GM19193 (cell line): Measurements from ENCODE around the gene S100A7A.

Source experiments
- POLR2A ChIP-seq: IDR thresholded peaks from 4 replicates; pipeline ENCODE4 v1.6.1; 2011; ENCODE audit not compliant: insufficient read depth, insufficient read length; ENCODE audit errors: extremely low read depth

Gene S100A7A

DNA sequence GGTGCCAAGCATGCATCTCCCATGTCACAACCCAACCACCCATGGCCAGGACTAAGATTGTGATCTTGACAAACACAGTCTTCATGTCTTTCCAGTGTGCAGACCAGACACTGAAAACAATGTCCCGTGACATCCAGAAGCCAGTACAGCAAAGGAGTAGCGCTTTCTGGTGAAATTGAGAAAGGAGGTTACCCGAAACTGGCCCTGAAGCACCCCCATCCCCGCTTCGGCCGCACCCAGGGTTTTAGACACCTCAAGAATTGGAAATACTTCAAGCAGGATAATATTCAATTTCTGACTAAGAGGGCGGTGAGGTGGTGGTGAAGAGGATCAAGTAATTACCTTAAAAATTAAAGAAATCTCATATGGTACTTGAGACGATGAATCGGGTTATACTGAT, 14.9 kb upstream of the S100A7A start:
- TF ChIP-seq POLR2A: no peak

GRCh38 chr1:153402226-153402625, 14.1 kb upstream of the S100A7A start:
- TF ChIP-seq POLR2A: no peak

GRCh38 chr1:153403421-153404085, 12.8 kb upstream of the S100A7A start:
- no peak for TF ChIP-seq POLR2A

DNA sequence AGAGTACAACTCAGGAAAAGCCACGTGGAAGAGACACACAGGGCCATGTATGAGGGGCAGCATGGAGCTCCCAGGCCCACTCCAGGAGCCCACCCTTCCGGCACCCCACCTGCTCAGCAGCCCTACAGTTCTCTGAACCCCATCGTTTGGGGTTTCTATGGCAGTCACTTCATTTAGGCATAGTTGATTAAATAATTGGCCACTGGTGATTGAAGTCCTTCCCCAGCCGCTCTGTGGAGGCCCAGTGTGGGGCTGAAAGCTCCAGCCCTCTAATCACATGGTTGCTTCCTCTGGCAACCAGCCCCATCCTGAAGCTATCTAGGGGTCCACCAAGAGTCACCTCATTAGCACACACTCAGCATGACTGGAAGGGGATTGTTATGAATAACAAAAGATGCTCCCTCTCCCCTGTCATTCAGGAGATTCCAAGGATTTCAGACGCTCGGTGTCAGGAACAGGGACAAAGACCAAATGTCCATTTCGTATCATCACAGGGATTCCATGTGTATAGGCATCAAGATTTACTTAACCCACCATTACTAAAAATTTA, 12.2 kb upstream of the S100A7A start:
- no peak for TF ChIP-seq POLR2A

DNA sequence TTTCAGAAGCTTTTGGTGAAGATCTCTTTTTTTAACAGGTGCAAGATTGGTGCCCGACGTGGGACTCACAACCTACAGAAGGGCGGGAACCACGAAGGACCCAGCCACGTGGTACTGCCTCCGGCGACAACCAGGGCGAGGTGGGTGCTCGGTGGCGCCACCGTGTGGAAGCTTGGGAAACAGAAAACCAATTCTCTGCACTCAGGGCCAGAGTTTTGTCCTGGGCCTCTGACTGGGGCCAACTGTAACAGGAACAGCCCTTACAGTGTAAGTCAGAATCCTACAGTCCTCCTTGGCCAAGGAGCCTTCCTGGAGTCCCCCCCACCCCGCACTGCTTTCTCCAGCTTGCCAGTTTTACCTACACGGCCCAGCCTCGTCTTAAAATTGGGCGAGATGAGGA, 11.6 kb upstream of the S100A7A start:
- TF ChIP-seq POLR2A: no peak

DNA sequence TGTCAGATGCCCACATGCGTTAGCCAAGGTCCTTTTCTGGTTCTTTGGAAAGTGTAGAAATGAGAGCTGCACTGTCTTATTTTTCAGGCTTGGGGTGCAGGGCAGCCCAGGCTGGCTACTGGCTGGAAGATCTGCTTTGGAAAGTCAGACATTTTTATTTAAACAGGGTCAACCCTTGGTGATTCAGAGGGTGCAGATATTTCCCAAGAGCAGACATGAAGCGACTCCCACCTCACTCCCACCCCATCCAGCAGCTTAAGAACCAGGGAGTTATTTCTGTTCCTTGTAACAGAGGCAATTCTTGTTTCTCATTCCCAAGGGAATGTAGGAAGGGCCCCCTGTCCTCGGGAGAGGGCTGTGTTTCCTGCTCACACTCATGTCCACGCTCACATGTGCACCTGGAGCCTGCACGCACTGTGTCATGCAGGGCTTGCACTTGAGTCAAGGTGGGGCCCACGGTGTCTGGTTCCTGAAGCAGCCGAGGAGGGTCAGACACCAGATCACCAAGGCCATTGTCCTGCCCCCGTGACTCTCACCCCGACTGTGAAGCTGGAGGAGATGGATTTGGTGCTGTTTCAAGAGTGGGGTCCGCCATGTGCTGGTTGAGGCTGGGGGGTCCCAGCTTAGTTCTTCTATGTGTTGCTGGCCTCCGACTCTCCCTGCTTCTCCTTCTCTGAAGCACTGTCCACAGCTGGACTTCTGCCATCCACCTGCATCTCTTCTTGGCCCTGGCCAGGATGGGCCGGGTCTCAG, 992 bp downstream of the S100A7A start:
- TF ChIP-seq POLR2A: no peak

DNA sequence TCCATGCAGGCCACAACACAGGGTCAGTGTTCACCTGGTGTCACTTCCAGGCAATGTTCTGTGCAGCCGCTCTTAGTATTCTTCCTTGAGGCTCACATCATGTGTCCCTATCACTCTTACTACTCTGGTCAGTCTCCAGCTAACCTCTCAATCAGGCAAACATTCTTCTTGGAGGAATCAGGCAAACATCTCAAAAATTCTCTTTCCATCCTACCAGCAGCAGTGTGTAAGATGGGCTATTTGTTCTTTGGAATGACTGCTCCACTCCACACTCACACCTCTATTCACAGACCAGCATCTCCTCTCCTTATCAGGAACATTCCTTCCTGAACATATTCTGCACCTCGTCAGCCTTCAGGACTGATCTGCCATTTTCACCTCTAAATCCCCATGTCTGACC, 4.0 kb downstream of the S100A7A start:
- TF ChIP-seq POLR2A: no peak

DNA sequence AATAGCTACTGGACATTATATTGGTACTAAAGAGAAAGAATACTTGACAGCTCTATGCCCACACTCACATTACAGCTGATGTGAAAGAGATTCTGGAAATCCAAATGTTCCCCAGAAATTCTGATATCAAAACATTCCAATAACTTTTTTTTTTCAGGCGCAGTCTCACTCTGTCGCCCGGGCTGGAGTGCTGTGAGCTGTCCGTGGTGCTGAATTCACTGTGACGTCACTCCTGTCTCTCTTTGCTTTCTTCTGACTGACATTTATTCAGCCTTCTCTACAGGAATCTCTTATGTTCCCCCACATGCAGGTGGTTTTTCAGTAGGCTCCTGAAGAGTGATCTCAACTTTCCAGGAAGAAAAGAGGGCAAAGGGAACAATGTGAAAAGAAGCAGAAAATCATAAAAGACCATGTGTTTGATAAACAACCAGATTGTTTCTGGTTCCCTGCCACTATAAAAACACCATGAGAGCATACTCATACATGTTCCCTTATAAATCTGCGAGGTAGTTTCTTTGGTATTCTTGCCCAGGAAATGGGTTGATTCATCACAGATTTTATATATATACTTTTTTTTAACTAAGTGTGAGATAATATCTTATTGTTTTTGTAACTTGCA, 6.2 kb downstream of the S100A7A start:
- no peak for TF ChIP-seq POLR2A

DNA sequence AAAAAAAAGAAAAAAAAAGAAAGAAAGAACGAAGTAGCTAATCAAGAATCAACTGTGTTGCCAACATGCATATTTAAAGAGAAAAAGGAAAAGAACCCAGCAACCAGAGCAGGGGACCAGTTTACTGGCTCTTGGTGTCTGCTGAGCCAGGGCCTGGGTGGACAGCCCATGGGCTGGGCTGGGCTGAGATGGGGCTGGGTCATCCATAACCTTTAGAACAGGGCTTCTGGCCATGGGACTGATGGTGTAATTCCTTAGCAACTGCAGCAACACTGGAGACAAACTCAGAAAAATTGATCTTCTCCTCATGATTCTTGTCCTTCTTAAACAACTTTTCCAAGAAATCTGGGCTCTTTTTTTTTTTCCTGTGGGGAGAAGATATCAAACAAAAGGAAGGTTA, 10.5 kb downstream of the S100A7A start:
- no peak for TF ChIP-seq POLR2A

DNA sequence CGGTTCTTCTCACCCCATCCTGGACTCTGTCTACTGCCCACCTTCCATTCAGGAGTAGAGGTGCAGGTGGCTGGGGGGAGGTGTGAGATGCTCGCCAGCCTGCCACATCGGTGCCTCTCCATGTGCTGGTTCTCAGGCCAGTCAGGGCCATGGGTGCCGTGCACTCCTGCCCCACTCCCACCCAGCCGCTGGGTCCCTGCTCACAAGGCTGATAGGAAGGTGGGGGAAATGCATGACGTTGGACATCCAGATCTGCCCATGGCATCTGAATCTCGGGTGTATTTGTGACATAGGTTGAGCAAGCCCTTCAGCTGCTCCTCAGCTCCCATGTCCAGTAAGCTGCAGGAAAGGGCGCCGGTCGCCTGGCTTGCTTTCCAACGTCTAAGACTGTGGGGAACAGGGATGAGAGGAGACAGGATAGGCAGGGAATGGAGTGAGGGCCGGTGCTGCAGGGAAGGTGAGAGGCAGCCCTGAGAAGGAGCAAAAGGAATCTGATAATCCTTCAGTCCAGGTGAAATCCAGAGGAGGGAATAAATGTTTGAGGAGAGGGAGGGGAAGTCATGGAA, 11.8 kb downstream of the S100A7A start:
- TF ChIP-seq POLR2A: no peak

- no peak for TF ChIP-seq POLR2A
These were observed 12.5 kb downstream of the S100A7A start for GRCh38 chr1:153428791-153429190.

DNA sequence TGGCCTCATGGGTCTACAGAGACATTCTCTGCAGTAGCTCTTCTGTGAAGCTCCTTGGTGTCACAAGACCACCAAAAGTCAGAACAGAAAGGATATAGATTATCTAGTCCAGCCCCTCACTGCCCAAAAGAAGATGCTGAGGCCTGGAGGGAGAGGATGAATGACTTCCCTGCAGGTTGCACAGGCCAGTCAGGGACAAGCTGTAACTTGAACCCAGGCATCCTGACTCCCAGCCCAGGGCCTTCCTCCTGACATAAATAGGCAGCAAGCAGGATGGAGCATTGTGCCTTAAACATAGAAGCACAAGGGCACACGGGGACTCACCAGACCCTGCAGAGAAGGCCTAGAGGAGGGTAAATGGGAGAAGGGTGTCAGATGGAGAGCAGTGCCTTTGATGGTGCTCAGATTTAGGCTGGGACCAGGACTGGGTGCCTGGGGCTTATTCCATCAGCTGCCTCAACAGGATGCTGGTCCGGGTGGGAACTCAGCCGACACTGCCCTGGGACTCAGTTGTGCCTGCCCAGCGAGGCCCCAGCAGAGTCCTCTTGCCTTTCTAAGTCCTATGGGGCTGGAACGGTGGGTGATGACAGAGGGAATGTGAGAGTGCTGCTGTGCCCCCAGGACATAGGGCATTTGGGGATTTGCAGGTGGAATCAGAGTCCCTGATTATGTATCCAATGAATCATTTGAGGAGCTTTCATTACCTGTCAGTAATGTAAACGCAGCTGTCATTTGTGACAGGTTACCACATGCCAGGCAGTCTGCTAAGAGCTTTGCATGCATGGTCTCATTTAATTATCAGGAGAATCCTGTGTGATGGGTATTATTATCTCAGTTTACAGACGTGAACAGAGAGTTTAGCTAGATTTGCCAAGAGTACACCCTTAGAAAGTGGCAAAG, 13.2 kb downstream of the S100A7A start:
- TF ChIP-seq POLR2A: no peak

DNA sequence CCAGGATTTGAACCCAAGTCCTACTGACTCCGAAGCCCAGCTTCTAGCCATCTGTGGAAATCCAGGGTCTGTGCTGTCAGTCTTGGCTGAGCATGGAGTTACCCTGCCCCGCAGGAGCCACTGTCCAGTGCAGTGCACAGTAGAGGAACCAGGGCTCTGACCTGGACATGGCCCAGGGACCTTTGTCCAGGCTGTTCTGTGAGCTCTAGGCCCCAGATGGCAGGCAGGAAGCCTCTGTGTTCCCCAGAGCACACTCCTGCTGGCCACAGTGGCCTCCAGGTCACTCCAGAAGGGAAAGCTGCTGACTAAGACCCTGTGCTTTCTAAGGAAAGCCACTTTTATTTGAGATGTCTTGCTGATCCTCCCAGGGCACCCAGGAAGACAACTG, 13.8 kb downstream of the S100A7A start:
- no peak for TF ChIP-seq POLR2A

- no peak for TF ChIP-seq POLR2A
These were observed 14.2 kb downstream of the S100A7A start for GRCh38 chr1:153430561-153430960.

- TF ChIP-seq POLR2A: no peak
These were observed 14.7 kb downstream of the S100A7A start for GRCh38 chr1:153431002-153431401.

DNA sequence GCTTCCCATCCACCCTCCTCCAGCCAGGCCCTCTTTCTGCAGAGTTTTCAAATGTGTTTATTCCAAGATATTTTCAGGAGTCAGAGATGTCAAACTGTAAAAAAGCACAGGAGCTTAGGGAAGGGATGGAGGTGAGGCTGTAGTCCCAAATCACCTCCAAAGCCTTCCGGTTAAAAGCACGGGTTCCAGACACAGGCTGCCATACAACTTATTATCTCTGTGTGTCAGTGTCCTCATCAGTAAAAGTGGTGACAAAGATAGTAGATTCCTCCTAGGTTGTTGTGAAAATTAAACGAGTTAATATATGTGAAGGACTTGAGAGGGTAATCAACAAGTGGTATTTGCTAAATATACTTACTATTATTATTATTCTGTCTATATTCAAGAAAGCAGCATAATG, 15.1 kb downstream of the S100A7A start:
- no peak for TF ChIP-seq POLR2A
